Limb (tissue), 2 donors: ENCODE data around the gene TULP3.
A peak's percentile ranks its signal among the peaks of the same experiment; 100 is the strongest.

ENCODE experiments used
- DNase-seq, 2 donors: peaks; one replicate each; pipeline ENCODE4 v3.0.0-alpha.2; 2016; ENCODE audit errors: extremely low spot score in 2 of 2

Gene TULP3

GRCh38 chr12:2925322-2925995 lies 34.8 kb downstream of the TULP3 start:
- DNase-seq: no peak

DNA sequence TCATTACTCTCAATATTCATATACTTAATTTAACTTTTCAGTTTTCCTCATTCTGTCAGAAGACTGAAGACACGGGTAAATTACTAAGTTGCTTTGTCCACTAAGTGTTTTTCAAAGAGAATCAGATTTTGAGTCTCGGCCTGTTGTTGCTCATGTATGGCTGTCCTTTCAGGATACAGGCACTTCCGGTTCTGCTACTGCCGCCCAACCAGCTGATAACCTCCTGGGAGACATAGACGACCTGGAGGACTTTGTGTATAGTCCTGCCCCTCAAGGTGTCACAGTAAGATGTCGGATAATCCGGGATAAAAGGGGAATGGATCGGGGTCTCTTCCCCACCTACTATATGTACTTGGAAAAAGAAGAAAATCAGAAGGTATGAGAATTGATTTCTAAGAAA lies 40.2 kb downstream of the TULP3 start:
- DNase-seq: no peak

- no peak for DNase-seq
These were observed 42.9 kb downstream of the TULP3 start for GRCh38 chr12:2933586-2933985.

DNA sequence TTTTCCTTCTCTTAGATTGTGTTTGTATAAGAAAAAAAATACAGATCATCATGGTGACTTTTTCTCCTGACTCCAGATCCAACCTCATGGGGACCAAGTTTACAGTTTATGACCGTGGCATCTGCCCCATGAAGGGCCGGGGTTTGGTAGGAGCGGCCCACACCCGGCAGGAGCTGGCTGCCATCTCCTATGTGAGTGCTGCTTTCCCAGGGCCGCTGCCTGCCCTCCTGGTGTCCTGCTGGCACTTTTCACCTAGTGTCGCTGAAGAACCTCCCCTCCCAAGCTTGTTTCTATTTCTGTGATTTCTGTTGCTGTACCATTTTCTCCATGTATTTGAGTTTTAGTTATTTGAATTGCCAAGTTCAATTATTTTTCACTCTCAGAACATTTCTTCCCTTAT lies 43.7 kb downstream of the TULP3 start:
- no peak for DNase-seq

- no peak for DNase-seq
These were observed 45.6 kb downstream of the TULP3 start for GRCh38 chr12:2936301-2936700.

DNA sequence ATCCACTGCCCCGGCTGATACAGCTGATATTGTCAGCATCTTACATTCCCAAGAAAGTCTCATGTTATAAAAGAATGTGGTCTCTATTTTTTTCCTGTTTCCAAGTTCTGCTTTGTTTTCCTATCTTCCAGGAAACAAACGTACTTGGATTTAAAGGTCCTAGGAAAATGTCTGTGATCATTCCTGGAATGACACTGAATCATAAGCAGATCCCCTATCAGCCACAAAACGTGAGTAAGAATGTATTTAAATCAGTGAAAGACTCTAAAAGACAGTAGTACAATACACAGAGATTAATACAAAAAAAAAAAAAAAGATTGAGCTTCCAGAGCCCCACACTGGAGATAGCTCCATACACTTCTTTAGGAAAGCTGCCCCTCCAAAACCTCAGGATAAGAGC lies 46.8 kb downstream of the TULP3 start:
- DNase-seq: no peak

DNA sequence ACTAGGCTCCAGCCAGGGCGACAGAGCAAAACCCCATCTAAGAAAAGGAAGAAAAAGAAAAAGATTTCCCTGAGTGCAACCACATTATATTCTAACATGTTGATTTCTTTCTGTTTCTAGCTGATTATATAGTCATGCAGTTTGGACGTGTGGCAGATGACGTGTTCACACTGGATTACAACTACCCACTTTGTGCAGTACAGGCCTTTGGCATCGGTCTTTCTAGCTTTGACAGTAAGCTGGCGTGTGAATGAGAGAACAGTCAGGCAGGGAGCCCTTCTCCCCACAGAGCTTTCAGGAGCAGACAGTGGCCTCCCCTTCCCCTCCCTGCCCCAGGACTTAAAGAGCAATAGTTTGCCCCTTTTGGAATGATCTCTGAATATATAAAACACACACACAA lies 48.5 kb downstream of the TULP3 start:
- DNase-seq: no peak

- DNase-seq: peak in 1 of 2 donors; percentile 33
These were observed 49.9 kb downstream of the TULP3 start for GRCh38 chr12:2940564-2940963.

GRCh38 chr12:2941524-2941923 lies 50.8 kb downstream of the TULP3 start:
- no peak for DNase-seq

GRCh38 chr12:2944401-2945047 lies 53.8 kb downstream of the TULP3 start:
- peak in 1 of 2 donors; percentile 58 for DNase-seq

DNA sequence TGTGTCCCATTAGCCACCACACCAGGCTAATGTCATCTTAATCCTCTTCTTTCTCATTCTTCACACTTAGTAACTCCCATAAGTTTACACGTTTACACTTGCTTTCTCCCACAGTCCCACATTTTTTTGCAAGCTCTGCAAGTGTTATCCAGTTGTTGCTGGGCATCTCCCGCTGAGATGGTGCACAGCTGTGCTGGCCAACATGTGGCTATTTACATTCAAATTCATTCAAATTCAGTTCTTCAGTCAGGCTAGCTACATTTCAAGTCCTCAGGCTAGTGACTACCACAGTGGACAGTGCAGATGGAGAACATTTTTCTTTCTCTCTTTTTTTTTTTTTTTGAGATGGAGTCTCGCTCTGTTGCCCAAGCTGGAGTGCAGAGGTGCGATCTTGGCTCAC lies 58.7 kb downstream of the TULP3 start:
- no peak for DNase-seq

DNA sequence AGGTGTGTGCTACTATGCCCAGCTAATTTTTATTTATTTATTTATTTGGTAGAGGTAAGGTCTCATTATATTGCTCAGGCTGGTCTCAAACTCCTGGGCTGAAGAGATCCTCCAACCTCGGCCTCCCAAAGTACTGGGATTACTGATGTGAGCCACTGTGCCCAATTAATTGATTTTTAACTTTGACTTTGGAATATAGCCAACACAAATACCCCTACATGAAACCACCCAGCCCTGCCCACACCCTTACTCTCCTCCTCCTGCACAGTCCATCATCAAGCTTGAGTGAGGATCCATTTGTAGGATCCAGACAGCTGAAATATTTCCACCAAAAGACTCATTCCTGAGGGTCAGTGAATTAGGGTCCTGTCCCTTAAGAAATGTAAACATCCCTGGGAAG lies 65.2 kb downstream of the TULP3 start:
- no peak for DNase-seq

DNA sequence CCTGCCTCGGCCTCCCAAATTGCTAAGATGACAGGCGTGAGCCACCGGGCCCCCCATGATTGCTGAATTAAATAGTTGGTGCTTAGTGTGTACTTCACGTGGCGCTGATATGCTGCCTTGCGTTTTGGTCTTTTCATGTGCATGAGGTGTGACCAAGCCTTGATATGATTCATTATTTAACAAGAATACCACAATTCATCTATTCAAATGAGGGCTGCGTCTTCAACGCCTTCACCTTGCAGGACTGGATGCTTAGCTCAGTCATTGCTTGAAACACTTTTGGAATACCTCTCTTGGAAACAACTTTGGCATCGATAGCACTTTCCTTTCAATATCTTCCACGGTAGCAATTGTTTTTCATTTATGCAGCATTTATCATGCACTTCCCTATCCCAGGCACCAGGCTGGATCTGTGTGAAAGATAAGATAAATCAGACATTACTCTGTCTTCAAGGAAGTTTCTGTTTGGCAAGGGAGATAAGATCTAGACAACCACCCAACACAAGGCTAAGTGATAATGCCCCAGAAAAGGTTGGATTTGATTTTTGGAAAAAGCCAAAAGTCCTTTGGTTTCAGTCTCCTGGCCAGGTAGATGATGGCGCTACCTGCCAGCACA lies 67.2 kb downstream of the TULP3 start:
- DNase-seq: no peak

GRCh38 chr12:2958432-2959191 lies 67.9 kb downstream of the TULP3 start:
- DNase-seq: peak in 1 of 2 donors; percentile 63

- peak; percentile 39 to 80 for DNase-seq
These were observed 68.5 kb downstream of the TULP3 start, which contains the start of gene TEAD4 for GRCh38 chr12:2959192-2959504. TSS of gene TEAD4 (plus strand) at chr12:2959397.

DNA sequence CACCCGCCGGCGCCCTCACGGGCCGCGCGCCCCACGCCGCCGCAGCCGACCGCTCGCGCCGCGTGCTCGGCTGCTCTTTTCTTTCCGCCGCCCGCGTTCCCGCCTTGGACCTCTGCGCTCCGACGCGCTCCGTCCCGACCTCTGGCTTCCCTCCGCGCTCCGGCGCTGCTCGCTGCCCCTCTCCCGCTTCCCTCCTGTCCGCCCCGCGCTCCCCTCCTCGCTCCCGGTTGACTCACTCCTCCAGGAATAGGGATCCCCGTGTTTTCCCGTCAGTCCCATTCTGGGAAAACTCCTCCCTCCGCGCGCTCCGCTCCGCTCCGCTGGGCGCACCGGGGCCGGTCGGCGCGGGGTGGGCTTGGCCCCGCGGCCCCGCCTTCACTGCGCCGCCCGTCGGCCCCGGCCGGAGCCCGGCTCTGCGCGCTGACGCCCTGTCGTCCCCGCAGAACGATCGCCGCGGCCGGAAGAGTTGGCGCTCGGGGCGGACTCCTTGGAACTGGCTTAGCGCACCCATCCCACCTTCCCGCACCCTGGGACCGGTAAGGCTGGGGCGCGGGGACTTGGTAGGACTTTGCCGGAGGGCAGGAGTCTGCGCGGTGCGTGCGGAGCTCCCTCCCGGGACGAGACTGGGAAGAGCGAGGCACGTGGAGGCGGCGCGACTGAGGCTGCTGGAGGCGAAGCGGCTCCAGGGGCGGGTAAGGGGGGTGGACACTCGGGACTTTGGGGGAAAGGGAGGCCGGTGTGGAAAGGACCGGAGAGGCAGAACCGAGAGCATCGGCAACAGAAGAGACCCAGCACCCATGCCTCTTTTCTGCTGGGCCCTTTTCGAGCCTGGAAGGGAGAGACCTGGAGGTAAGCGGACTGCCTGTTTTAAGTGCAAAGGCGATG lies 69.1 kb downstream of the TULP3 start:
- DNase-seq: peak in 1 of 2 donors; percentile 72

DNA sequence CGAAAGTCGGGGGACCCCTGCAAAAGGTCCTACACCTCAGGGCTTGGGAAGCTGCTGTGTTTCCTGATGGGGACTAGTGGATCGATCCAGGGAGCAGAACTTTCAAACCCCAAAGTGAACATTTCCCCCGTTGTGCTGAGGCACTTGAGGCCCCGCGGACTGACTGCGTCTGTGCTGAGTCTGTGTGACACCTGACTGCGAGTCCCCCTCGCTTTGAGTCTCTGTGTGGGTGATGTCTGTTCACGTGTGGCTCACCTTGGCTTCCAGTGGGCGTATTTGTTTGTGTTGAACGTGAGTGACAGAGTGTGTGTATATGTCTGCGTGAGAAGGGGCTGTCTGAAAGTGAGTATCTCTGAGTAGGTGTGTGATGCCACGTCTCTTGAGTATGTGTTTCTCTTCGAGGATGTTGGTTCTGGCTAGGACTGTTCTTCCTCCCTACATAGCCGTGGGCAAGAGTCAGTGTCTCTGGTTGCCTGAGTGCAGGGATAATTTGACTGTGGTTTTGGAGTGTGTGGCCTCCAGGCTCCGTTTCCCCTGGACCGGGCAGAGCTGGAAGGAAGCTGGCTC lies 69.8 kb downstream of the TULP3 start:
- DNase-seq: no peak

DNA sequence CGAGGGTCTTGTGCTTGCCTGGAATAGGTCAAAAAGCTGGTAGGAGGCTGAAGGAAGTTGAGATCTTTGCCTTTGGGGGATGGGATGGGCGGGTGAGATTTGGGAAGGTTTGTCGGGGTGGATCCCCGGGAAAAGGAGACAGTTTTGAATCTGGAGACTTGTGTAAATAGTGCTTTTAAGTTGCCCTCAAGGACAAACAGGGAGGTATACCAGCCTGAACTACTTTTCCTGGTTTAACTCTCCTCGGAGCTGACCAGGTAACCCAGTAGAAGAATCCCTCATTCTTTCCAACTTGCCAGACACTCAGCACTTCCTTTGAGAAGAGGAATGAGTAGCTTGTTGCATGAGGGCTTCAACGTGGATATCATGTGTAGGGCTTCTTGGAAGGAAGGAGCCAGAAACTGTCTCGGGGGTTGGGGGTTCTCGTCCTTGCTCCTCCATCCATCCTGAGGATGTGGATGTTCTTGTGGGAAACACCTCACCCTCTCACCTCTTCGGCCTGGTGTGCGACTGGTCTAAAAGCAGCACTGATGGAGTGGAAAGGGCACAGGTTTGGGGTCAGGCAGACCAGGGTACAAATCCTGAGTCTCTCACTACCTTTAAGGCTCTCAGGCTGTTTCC lies 70.4 kb downstream of the TULP3 start:
- DNase-seq: no peak

DNA sequence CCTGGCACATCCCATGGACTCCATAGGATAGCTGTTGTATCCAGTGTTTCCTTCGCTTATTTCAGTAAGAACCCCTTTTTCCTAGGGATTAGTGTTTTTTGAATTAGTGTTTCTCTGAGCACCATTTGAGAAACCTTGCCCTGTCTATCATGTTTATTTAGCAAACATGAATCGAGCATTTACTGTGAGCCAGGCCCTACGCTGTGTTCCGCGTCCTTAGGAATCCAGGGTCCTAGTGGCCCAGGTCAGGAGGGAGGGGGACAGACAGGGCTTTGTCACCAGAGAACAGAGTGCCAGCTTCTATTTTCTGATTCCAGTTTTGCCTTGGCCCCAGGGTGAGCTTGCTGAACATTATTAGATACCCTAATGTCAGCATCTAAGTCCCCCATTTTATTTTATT lies 71.0 kb downstream of the TULP3 start:
- no peak for DNase-seq

- DNase-seq: no peak
These were observed 72.6 kb downstream of the TULP3 start for GRCh38 chr12:2963154-2963759.
